Measurements from ENCODE around the gene ATP2A1. TPM values are rescaled to one million over a fixed set of nuclear protein-coding genes. Genes with fewer than 3 reads are reported as not detected.
"Not testable (repeated sequence)": the region's sequence is repeated elsewhere in the genome, so short reads cannot be mapped to it uniquely, and the experiment has no call there.

ATP2A1 gene
- total RNA-seq, 4 donors from 2014 or later, result 0.19 to 0.26 TPM; not detected in 2

GRCh38 chr16:28882551-28883160 is 4.4 kb downstream of the ATP2A1 start:
- Histone ChIP-seq H3K36me3 (no peaks in the 10 kb centered on the region), H3K4me3 (no peak overlapping the region), H3K9me3 (no peaks in the 10 kb centered on the region), H3K27me3 (peaks cover 0 to 43% (median 0%) of the 10 kb centered on the region in 4 donors), H3K27ac (no peak overlapping the region), H3K4me1 (peaks cover 12 to 28% (median 16%) of the 10 kb centered on the region in 3 donors)
- TF ChIP-seq CTCF (IDR thresholded peaks at IDR 0.05), result no peak
- no peak for TF ChIP-seq POLR2A (IDR thresholded peaks at IDR 0.05)
- 68 to 75% methylated on average over 4 to 11 of the region's 24 CpGs for WGBS, 2 donors
- intact Hi-C loops (cut with DNase I), result no loop called here
- no peak for DNase-seq

GRCh38 chr16:28883221-28883996 is 5.1 kb downstream of the ATP2A1 start:
- intact Hi-C loops (cut with DNase I), result no loop called here
- DNase-seq, result no peak

GRCh38 chr16:28884045-28884444 is 5.8 kb downstream of the ATP2A1 start:
- TF ChIP-seq CTCF (IDR thresholded peaks at IDR 0.05) (no peak), POLR2A (IDR thresholded peaks at IDR 0.05) (no peak)
- H3K27ac ChIP-seq, result no peak overlapping the region
- no peaks in the 10 kb centered on the region for H3K36me3 ChIP-seq
- no peak overlapping the region for H3K4me3 ChIP-seq
- H3K4me1 ChIP-seq, result peaks cover 11 to 22% (median 13%) of the 10 kb centered on the region in 3 donors
- peaks cover 0 to 43% (median 0%) of the 10 kb centered on the region in 4 donors for H3K27me3 ChIP-seq
- no peaks in the 10 kb centered on the region for H3K9me3 ChIP-seq
- 89 to 95% methylated on average over 4 to 6 of the region's 6 CpGs for WGBS, 2 donors
- no peak for DNase-seq
- intact Hi-C loops (cut with DNase I), result no loop called here

More at GRCh38 chr16:28883221-28883996, 5.1 kb downstream of the ATP2A1 start:
- Histone ChIP-seq H3K27ac (no peak overlapping the region), H3K9me3 (no peaks in the 10 kb centered on the region), H3K36me3 (no peaks in the 10 kb centered on the region), H3K4me3 (no peak overlapping the region), H3K27me3 (peaks cover 0 to 43% (median 0%) of the 10 kb centered on the region in 4 donors), H3K4me1 (peaks cover 12 to 28% (median 16%) of the 10 kb centered on the region in 3 donors)
- TF ChIP-seq CTCF (IDR thresholded peaks at IDR 0.05), result no peak
- TF ChIP-seq POLR2A (IDR thresholded peaks at IDR 0.05), result no peak
- WGBS, 2 donors, result 63 to 67% methylated on average over 18 to 21 of the region's 25 CpGs

- no peak for DNase-seq
- TF ChIP-seq CTCF (IDR thresholded peaks at IDR 0.05) (no peak), POLR2A (IDR thresholded peaks at IDR 0.05) (no peak)
Measured at GRCh38 chr16:28886945-28887344, 8.7 kb downstream of the ATP2A1 start.

GRCh38 chr16:28890355-28890754 is 12.1 kb downstream of the ATP2A1 start:
- H3K27me3 ChIP-seq; H3K9me3 ChIP-seq; H3K27ac ChIP-seq; H3K36me3 ChIP-seq; DNase-seq; intact Hi-C loops (cut with DNase I); H3K4me3 ChIP-seq; H3K4me1 ChIP-seq: not testable (repeated sequence)
- 92 to 94% methylated on average over 5 of the region's 5 CpGs for WGBS, 2 donors

More at GRCh38 chr16:28886945-28887344, 8.7 kb downstream of the ATP2A1 start:
- H3K36me3 ChIP-seq, result no peaks in the 10 kb centered on the region
- H3K9me3 ChIP-seq, result no peaks in the 10 kb centered on the region
- intact Hi-C loops (cut with DNase I), result no loop called here
- H3K27me3 ChIP-seq, result peaks cover 0 to 24% (median 0%) of the 10 kb centered on the region in 4 donors
- H3K27ac ChIP-seq, result no peak overlapping the region
- H3K4me1 ChIP-seq, result peaks cover 0 to 5% (median 0%) of the 10 kb centered on the region in 3 donors
- WGBS, 2 donors, result 43 to 70% methylated on average over 4 of the region's 10 CpGs
- no peak overlapping the region for H3K4me3 ChIP-seq

Measured in esophagus squamous epithelium (tissue), 5 donors.